ENCODE results near the gene PARD6G.

- TF ChIP-seq POLR2A (IDR thresholded peaks at IDR 0.05; ENCODE audit: low read depth, low read length) (no peak), POLR2AphosphoS5 (IDR thresholded peaks at IDR 0.05; ENCODE audit: low read depth, low read length) (no peak), SPI1 (IDR thresholded peaks at IDR 0.05; ENCODE audit: low read depth, low read length) (no peak)
Observed at GRCh38 chr18:80169607-80170006, 77.7 kb downstream of the PARD6G start.
